Sigmoid colon (tissue), 7 donors: ENCODE results near the gene PLCL1. TPM values are rescaled to one million over a fixed set of nuclear protein-coding genes. Genes with fewer than 3 reads are reported as not detected.

Experiments
- DNase-seq: peaks from one replicate; pipeline ENCODE4 v3.0.0-alpha.2; 2019
- H3K27ac ChIP-seq, 4 donors: fragments of 200-600 bp; sonication (generic); one replicate each; pipeline ENCODE4 v1.5.1; 2016 to 2019; ENCODE audit warnings: mild to moderate bottlenecking in 1 of 4
- H3K27me3 ChIP-seq, 3 donors: fragments of 200-600 bp; sonication (generic); one replicate each; pipeline ENCODE4 v1.5.1; 2019; ENCODE audit warnings: mild to moderate bottlenecking in 1 of 3
- H3K36me3 ChIP-seq, 4 donors: fragments of 200-600 bp; sonication (generic); one replicate each; pipeline ENCODE4 v1.5.1; 2016 to 2019
- H3K4me1 ChIP-seq, 4 donors: fragments of 200-600 bp; sonication (generic); one replicate each; pipeline ENCODE4 v1.5.1; 2017 to 2019
- H3K4me3 ChIP-seq, 4 donors: fragments of 200-600 bp; sonication (generic); one replicate each; pipeline ENCODE4 v1.5.1; 2017 to 2019; ENCODE audit warnings: mild to moderate bottlenecking in 2 of 4, moderate library complexity in 1 of 4
- H3K9me3 ChIP-seq, 4 donors: fragments of 200-600 bp in 3 of 4; sonication (generic) in 3 of 4; one replicate each; pipeline versions ENCODE4 v1.5.1 to v1.6.1; 2013 to 2019
- EP300 ChIP-seq, 4 donors: sonication (generic); formaldehyde crosslinking; IDR thresholded peaks; one replicate each; pipeline ENCODE4 v1.6.1; 2017; ENCODE audit warnings: antibody characterized with exemption in 4 of 4
- POLR2A ChIP-seq, 2 donors: fragments of 450-650 bp; IDR thresholded peaks; one replicate each; pipeline ENCODE4 v1.6.1; 2016; ENCODE audit warnings: antibody characterized with exemption in 2 of 2, mild to moderate bottlenecking in 2 of 2, moderate library complexity in 2 of 2
- POLR2AphosphoS5 ChIP-seq, 4 donors: sonication (generic); formaldehyde crosslinking; IDR thresholded peaks; one replicate each; pipeline ENCODE4 v1.6.1; 2017; ENCODE audit warnings: antibody characterized with exemption in 4 of 4
- WGBS, 2 donors: extraction: QIAGEN DNeasy Blood & Tissue Kit; methylation state at CpG; one replicate each; pipeline ENCODE4 v1.1.7; 2013; 5-methylcytosine and 5-hydroxymethylcytosine counted together
- intact Hi-C: fragments of 100-400 bp; cut with DNase I; formaldehyde crosslinking; loops from one replicate; pipeline ENCODE4 v1.15.1; 2023
- polyA plus RNA-seq, 3 donors: library from polyadenylated mRNA; stranded (reverse); fragments of 200-250 nt; gene quantifications; one replicate each; pipeline ENCODE4 v1.2.3, GENCODE V29; 2013
- total RNA-seq, 4 donors: library from RNA; depleted of rRNA; stranded (reverse); fragments of >200 nt; gene quantifications; one replicate each; pipeline ENCODE4 v1.1.0, GENCODE V29; 2016
- TF ChIP-seq, protein P1 (sequence below), 4 experiments: fragments of 450-650 bp in 3 of 4; fragments of 200-600 bp in 1 of 4; IDR thresholded peaks; one replicate each; pipeline ENCODE4 v1.5.1; 2016 to 2019; ENCODE audit warnings: antibody characterized with exemption in 4 of 4, mild to moderate bottlenecking in 3 of 4, moderate library complexity in 2 of 4
- donor health status: healthy with polysubstance abuse.
- donor health status: Bipolar disorder and iron deficiency.
- donor health status: healthy.

PLCL1 gene
- total and polyA plus RNA-seq, 7 donors = 0.69 to 20.0 (median 13.6) TPM

DNA sequence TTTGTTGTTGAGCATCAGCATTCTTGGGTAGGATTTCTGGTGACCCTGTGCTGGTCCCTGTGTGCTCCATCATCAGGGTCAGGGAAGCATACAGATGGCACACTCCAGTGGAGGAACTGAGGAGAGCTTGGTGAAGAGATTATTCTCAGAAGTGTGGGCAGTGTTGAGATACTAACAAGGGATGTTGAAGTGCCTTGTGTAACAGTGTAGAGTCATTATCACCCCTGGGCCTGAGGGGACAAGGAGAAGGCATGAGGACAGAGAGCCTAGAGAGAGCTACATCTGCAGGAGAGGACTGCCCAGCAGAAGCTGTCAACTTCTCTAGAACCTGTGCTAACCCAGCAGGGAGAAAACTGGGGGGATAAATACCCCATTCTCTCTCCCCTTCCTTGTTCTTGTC, 189.0 kb downstream of the PLCL1 start:
- no peaks in the 10 kb centered on the region for H3K4me1 ChIP-seq
- H3K36me3 ChIP-seq = no peaks in the 10 kb centered on the region
- H3K27ac ChIP-seq = no peak overlapping the region
- intact Hi-C loops = no loop called here
- H3K9me3 ChIP-seq = no peaks in the 10 kb centered on the region
- no peak for DNase-seq
- no peaks in the 10 kb centered on the region for H3K27me3 ChIP-seq
- no peak for TF ChIP-seq POLR2AphosphoS5 (IDR thresholded peaks at IDR 0.05)
- no peak for TF ChIP-seq EP300 (IDR thresholded peaks at IDR 0.05)
- no peak overlapping the region for H3K4me3 ChIP-seq

DNA sequence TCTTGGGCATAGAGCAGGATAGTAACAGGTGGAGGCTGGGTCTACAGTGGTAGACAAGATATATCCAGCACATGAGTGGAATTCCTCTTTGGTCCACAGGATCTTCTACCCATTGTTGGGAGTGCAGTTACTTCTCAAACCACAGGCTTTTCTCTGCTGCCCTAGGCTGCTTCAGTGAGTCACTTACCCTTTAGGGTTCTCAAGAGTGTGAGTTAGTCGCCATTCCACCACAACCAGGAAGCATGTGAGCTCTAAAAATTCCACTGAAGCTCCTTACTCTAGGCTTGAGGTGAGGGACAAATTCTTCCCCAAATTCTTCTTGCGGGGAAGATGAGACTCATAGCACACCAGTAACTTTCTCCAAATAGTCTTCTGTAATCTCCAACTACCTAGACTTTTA, 189.4 kb downstream of the PLCL1 start:
- H3K9me3 ChIP-seq = no peaks in the 10 kb centered on the region
- no peak for DNase-seq
- H3K27me3 ChIP-seq = no peaks in the 10 kb centered on the region
- TF ChIP-seq POLR2AphosphoS5 (IDR thresholded peaks at IDR 0.05) = no peak
- TF ChIP-seq EP300 (IDR thresholded peaks at IDR 0.05) = no peak
- TF ChIP-seq POLR2A (IDR thresholded peaks at IDR 0.05) = no peak
- TF ChIP-seq, protein P1, sequence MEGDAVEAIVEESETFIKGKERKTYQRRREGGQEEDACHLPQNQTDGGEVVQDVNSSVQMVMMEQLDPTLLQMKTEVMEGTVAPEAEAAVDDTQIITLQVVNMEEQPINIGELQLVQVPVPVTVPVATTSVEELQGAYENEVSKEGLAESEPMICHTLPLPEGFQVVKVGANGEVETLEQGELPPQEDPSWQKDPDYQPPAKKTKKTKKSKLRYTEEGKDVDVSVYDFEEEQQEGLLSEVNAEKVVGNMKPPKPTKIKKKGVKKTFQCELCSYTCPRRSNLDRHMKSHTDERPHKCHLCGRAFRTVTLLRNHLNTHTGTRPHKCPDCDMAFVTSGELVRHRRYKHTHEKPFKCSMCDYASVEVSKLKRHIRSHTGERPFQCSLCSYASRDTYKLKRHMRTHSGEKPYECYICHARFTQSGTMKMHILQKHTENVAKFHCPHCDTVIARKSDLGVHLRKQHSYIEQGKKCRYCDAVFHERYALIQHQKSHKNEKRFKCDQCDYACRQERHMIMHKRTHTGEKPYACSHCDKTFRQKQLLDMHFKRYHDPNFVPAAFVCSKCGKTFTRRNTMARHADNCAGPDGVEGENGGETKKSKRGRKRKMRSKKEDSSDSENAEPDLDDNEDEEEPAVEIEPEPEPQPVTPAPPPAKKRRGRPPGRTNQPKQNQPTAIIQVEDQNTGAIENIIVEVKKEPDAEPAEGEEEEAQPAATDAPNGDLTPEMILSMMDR (IDR thresholded peaks at IDR 0.05) = no peak
- no peak overlapping the region for H3K4me3 ChIP-seq
- H3K27ac ChIP-seq = no peak overlapping the region
- H3K36me3 ChIP-seq = no peaks in the 10 kb centered on the region
- intact Hi-C loops = no loop called here
- WGBS, 2 donors = 86 to 88% methylated on average over 2 of the region's 2 CpGs
- H3K4me1 ChIP-seq = no peaks in the 10 kb centered on the region

DNA sequence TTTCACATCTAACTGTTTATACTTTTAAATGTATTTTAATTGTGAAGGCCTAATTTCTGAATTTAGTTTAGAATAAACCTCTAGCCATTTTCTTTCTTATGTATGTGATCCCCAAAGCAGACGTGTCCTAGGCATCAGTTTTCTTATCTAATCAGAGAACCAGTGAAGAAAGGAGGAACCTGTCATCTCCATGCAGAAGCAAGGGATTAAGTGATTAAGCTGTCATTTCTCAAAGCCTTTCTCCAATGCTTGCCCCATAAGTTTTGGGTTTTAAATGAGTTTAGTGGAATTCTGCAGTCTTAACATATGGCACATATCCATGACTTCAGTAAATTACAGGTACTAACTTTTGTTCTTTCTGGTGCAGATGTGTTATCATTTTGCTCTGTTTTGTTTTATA, 190.4 kb downstream of the PLCL1 start:
- no peaks in the 10 kb centered on the region for H3K27me3 ChIP-seq
- no peaks in the 10 kb centered on the region for H3K36me3 ChIP-seq
- intact Hi-C loops = no loop called here
- H3K27ac ChIP-seq = no peak overlapping the region
- no peaks in the 10 kb centered on the region for H3K9me3 ChIP-seq
- no peaks in the 10 kb centered on the region for H3K4me1 ChIP-seq
- no peak overlapping the region for H3K4me3 ChIP-seq
- TF ChIP-seq POLR2A (IDR thresholded peaks at IDR 0.05) (no peak), POLR2AphosphoS5 (IDR thresholded peaks at IDR 0.05) (no peak), EP300 (IDR thresholded peaks at IDR 0.05) (no peak)
- TF ChIP-seq, protein P1 (IDR thresholded peaks at IDR 0.05) = no peak
- 84 to 89% methylated on average over 1 of the region's 1 CpG for WGBS, 2 donors
- no peak for DNase-seq

DNA sequence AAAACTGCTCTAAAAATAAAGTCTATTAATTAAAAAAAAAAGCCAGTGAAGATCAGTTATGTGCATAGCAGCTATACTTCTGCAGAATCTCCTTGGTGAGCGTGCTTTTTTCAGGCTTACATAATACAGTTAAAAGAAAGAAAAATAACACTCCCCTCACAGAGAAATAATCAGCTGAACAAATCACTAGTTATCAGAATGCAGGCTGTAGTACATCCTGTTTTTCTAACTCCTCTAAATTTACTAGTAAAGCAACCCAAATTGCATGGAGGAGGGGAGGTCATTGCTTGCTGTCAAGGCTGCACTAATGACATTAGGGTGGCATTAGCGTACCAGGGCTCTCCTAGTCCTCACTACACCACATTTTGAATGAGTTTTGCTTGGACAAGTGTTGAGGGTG, 192.2 kb downstream of the PLCL1 start:
- Histone ChIP-seq H3K9me3 (no peaks in the 10 kb centered on the region), H3K4me1 (no peaks in the 10 kb centered on the region), H3K27ac (no peak overlapping the region), H3K27me3 (no peaks in the 10 kb centered on the region), H3K4me3 (no peak overlapping the region), H3K36me3 (no peaks in the 10 kb centered on the region)
- intact Hi-C loops = no loop called here
- no peak for TF ChIP-seq POLR2A (IDR thresholded peaks at IDR 0.05)
- TF ChIP-seq POLR2AphosphoS5 (IDR thresholded peaks at IDR 0.05) = no peak
- TF ChIP-seq EP300 (IDR thresholded peaks at IDR 0.05) = no peak
- TF ChIP-seq, protein P1 (IDR thresholded peaks at IDR 0.05) = no peak
- 78 to 85% methylated on average over 2 of the region's 2 CpGs for WGBS, 2 donors
- no peak for DNase-seq

DNA sequence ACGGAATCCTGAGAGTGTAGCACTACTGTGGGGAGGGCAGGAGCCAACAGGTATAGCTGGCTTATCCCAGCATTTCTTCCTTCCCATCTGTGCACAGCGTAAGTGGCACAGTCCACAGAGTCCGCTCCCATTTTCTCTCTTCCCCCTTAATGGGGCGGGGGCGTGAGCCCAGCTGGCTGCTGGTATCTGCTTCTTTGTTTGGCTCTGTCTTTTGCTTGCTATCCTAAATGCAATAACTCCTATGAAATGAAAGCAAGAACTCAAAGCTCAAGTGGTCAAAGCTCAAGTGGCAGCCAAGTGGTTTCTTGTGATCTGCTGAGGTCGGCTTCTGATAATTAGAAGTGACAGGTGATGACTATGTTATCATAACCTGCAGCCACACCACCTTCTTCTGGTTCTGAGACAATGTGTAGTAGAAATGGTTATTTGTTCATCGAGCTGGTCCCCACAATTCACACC, 192.7 kb downstream of the PLCL1 start:
- Histone ChIP-seq H3K9me3 (no peaks in the 10 kb centered on the region), H3K4me1 (no peaks in the 10 kb centered on the region), H3K27ac (no peak overlapping the region), H3K27me3 (no peaks in the 10 kb centered on the region), H3K36me3 (no peaks in the 10 kb centered on the region), H3K4me3 (no peak overlapping the region)
- no peak for DNase-seq
- 92 to 97% methylated on average over 7 of the region's 7 CpGs for WGBS, 2 donors
- TF ChIP-seq, protein P1 (IDR thresholded peaks at IDR 0.05) = no peak
- no peak for TF ChIP-seq POLR2AphosphoS5 (IDR thresholded peaks at IDR 0.05)
- no peak for TF ChIP-seq EP300 (IDR thresholded peaks at IDR 0.05)
- no peak for TF ChIP-seq POLR2A (IDR thresholded peaks at IDR 0.05)
- intact Hi-C loops = no loop called here
